Testis (tissue), 5 donors: ENCODE results near the gene DCT. TPM values are rescaled to one million over a fixed set of nuclear protein-coding genes. Genes with fewer than 3 reads are reported as not detected.
"Not testable (repeated sequence)": the region's sequence is repeated elsewhere in the genome, so short reads cannot be mapped to it uniquely, and the experiment has no call there.

Experiments used
- DNase-seq: peaks from one replicate; pipeline ENCODE4 v3.0.0-alpha.2; 2019
- H3K27ac ChIP-seq, 2 donors: fragments of 200-600 bp; sonication (generic); one replicate each; pipeline ENCODE4 v1.5.1; 2019
- H3K27me3 ChIP-seq: fragments of 200-600 bp; sonication (generic); one replicate; pipeline ENCODE4 v1.5.1; 2019
- H3K36me3 ChIP-seq: fragments of 200-600 bp; sonication (generic); one replicate; pipeline ENCODE4 v1.5.1; 2017; ENCODE audit warnings: low read depth; ENCODE audit errors: missing control alignments
- H3K4me1 ChIP-seq: fragments of 200-600 bp; sonication (generic); one replicate; pipeline ENCODE4 v1.5.1; 2019
- H3K4me3 ChIP-seq, 2 donors: fragments of 200-600 bp; sonication (generic); one replicate each; pipeline ENCODE4 v1.5.1; 2017 to 2019
- H3K9me3 ChIP-seq: fragments of 200-600 bp; sonication (generic); one replicate; pipeline ENCODE4 v1.5.1; 2017
- CTCF ChIP-seq, 3 experiments: fragments of 450-650 bp in 2 of 3; fragments of 200-600 bp in 1 of 3; sonication (generic) in 1 of 3; IDR thresholded peaks; one replicate each; pipeline ENCODE4 v1.5.1; 2016 to 2019; ENCODE audit warnings: antibody characterized with exemption in 3 of 3, mild to moderate bottlenecking in 2 of 3, moderate library complexity in 1 of 3
- POLR2A ChIP-seq: fragments of 450-650 bp; IDR thresholded peaks from one replicate; pipeline ENCODE4 v1.6.1; 2017; ENCODE audit warnings: antibody characterized with exemption, mild to moderate bottlenecking, moderate library complexity
- WGBS, 2 donors: methylation state at CpG; one replicate each; pipeline ENCODE4 v1.1.5; 2018; 5-methylcytosine and 5-hydroxymethylcytosine counted together
- intact Hi-C: fragments of 100-400 bp; cut with DNase I; formaldehyde crosslinking; loops from one replicate; pipeline ENCODE4 v1.15.1; 2023; ENCODE audit warnings: low total_unique reads
- long read RNA-seq, 2 donors: transcript quantifications; one replicate each; lab custom pipeline, GENCODE V29; 2026
- polyA plus RNA-seq: library from polyadenylated mRNA; stranded (reverse); fragments of 350-450 nt; fragmentation: Illumina TruSeq; extraction: RNeasy Lipid Tissue Mini Kit (QIAGEN cat#74804); gene quantifications from one replicate; pipeline ENCODE4 v1.2.3, GENCODE V29; 2014; ENCODE audit warnings: low read depth, low replicate concordance; ENCODE audit not compliant: insufficient read depth
- total RNA-seq, 2 donors: library from RNA; depleted of rRNA; stranded (reverse); fragments of >200 nt; gene quantifications; one replicate each; pipeline ENCODE4 v1.2.3, GENCODE V29; 2016

DCT gene
- total RNA-seq, result 1 to 10 TPM; 2.7 to 2.9 TPM
- polyA plus RNA-seq, result 2.1 TPM
- long read RNA-seq, donor 1, result 0 reads
- long read RNA-seq, donor 2, result 0 reads

GRCh38 chr13:94479616-94480015 lies at the start of gene DCT:
Gene DCT (minus strand): TSS chr13:94479682. CDS start chr13:94479255, 427 bp downstream.
- intact Hi-C loops, result no loop called here
- Histone ChIP-seq H3K36me3 (no peaks in the 10 kb centered on the region), H3K4me1 (no peaks in the 10 kb centered on the region), H3K9me3 (no peaks in the 10 kb centered on the region), H3K27me3 (no peaks in the 10 kb centered on the region), H3K4me3 (no peak within 1 kb of the TSS), H3K27ac (no peak within 1 kb of the TSS)
- DNase-seq, result no peak
- TF ChIP-seq POLR2A (no peak), CTCF (IDR thresholded peaks at IDR 0.05) (no peak)
- 41 to 44% methylated on average over 3 of the region's 3 CpGs for WGBS, 2 donors

GRCh38 chr13:94526956-94527355 lies 47.5 kb upstream of the DCT start:
- H3K4me1 ChIP-seq, H3K27me3 ChIP-seq, H3K36me3 ChIP-seq, H3K4me3 ChIP-seq, intact Hi-C loops, H3K27ac ChIP-seq, DNase-seq, H3K9me3 ChIP-seq: not testable (repeated sequence)
- 88 to 100% methylated on average over 2 to 7 of the region's 7 CpGs for WGBS, 2 donors

- Histone ChIP-seq H3K4me1 (no peaks in the 10 kb centered on the region), H3K27me3 (no peaks in the 10 kb centered on the region), H3K27ac (no peak overlapping the region), H3K4me3 (no peak overlapping the region), H3K9me3 (no peaks in the 10 kb centered on the region), H3K36me3 (no peaks in the 10 kb centered on the region)
- DNase-seq, result no peak
- TF ChIP-seq POLR2A, result no peak
- no peak for TF ChIP-seq CTCF (IDR thresholded peaks at IDR 0.05)
- intact Hi-C loops, result no loop called here
- WGBS, 2 donors, result 96 to 100% methylated on average over 2 of the region's 2 CpGs
These were observed 46.3 kb upstream of the DCT start for GRCh38 chr13:94525781-94526180.

- TF ChIP-seq POLR2A (no peak), CTCF (IDR thresholded peaks at IDR 0.05) (no peak)
- Histone ChIP-seq H3K36me3 (no peaks in the 10 kb centered on the region), H3K27me3 (no peaks in the 10 kb centered on the region), H3K4me1 (no peaks in the 10 kb centered on the region), H3K4me3 (no peak overlapping the region), H3K9me3 (no peaks in the 10 kb centered on the region), H3K27ac (no peak overlapping the region)
- WGBS, 2 donors, result 96% methylated on average over 5 to 7 of the region's 7 CpGs
- intact Hi-C loops, result no loop called here
- no peak for DNase-seq
These were observed 44.9 kb upstream of the DCT start for GRCh38 chr13:94524407-94524806.

- intact Hi-C loops, result no loop called here
- no peak overlapping the region for H3K27ac ChIP-seq
These were observed 40.5 kb upstream of the DCT start for GRCh38 chr13:94520001-94520400.

More at GRCh38 chr13:94520001-94520400, 40.5 kb upstream of the DCT start:
- TF ChIP-seq CTCF (IDR thresholded peaks at IDR 0.05) (no peak), POLR2A (no peak)
- Histone ChIP-seq H3K4me1 (no peaks in the 10 kb centered on the region), H3K9me3 (no peaks in the 10 kb centered on the region), H3K36me3 (no peaks in the 10 kb centered on the region), H3K27me3 (no peaks in the 10 kb centered on the region), H3K4me3 (no peak overlapping the region)
- no peak for DNase-seq
